ENCODE data around the gene PIP4K2A.

- TF ChIP-seq, protein P1, sequence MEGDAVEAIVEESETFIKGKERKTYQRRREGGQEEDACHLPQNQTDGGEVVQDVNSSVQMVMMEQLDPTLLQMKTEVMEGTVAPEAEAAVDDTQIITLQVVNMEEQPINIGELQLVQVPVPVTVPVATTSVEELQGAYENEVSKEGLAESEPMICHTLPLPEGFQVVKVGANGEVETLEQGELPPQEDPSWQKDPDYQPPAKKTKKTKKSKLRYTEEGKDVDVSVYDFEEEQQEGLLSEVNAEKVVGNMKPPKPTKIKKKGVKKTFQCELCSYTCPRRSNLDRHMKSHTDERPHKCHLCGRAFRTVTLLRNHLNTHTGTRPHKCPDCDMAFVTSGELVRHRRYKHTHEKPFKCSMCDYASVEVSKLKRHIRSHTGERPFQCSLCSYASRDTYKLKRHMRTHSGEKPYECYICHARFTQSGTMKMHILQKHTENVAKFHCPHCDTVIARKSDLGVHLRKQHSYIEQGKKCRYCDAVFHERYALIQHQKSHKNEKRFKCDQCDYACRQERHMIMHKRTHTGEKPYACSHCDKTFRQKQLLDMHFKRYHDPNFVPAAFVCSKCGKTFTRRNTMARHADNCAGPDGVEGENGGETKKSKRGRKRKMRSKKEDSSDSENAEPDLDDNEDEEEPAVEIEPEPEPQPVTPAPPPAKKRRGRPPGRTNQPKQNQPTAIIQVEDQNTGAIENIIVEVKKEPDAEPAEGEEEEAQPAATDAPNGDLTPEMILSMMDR (conservative IDR thresholded peaks at IDR 0.05; ENCODE audit: low read depth, low read length): no peak
- no peak for TF ChIP-seq EZH2 (IDR thresholded peaks at IDR 0.05; ENCODE audit: low read length, unreplicated experiment)
Measured at GRCh38 chr10:22610610-22611009, 103.8 kb downstream of the PIP4K2A start.

All from PC-3 (cell line).